ENCODE measurements around the gene LRRC25. TPM values are rescaled to one million over a fixed set of nuclear protein-coding genes. Genes with fewer than 3 reads are reported as not detected.
A peak's percentile ranks its signal among the peaks of the same experiment; 100 is the strongest.

Gene LRRC25
- 1.8 TPM for total RNA-seq

DNA sequence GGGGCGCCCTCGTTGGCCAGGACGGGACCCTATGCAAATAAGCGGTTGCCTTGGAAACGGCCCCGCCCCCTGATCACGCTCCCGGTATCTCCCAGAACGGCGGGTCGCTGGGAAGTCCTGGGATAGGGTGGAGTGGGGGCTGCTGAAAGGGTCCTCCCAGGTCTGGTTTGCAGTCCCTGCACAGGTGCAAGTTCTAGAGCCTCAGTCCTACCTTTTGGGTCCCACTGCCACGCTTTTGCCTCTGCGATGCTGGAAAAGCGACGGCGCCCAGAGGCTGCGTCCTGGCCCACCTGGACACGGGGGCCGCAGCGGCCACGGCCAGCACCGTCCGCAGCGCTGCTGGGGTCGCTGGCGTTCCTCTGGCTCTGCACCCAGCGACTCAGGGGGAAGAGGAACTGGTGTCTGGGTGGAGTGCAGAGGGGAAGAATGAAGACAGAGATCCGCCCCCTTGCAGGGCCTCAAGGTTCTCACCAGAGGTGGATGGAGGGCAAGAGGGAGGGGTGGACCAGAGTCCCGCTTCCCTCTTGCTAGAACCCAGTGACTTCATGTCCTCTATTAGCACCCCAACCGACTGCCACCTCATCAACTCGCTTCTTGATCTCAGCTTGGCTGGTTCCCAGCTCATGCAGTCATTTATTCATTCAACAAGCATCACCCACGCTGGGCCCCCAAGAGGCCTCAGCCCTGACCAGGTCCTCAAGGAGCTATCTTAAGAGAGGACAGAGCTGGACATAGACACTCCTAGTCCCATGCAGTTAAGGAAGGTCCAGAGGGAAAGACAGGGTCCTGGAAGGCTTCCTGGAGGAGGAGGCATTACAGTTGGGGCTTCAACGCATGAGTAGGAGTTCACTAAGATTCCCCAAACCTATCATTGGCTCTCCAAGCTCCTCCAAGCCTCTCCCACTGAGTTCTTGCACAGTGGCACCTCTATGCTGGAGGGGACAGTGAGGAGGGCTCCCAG lies at the start of gene LRRC25:
LRRC25 (minus strand) TSS at position 381 of the 961 bp plus-strand sequence. CDS start 659 bp downstream, outside the sequence.
- no peak for DNase-seq

DNA sequence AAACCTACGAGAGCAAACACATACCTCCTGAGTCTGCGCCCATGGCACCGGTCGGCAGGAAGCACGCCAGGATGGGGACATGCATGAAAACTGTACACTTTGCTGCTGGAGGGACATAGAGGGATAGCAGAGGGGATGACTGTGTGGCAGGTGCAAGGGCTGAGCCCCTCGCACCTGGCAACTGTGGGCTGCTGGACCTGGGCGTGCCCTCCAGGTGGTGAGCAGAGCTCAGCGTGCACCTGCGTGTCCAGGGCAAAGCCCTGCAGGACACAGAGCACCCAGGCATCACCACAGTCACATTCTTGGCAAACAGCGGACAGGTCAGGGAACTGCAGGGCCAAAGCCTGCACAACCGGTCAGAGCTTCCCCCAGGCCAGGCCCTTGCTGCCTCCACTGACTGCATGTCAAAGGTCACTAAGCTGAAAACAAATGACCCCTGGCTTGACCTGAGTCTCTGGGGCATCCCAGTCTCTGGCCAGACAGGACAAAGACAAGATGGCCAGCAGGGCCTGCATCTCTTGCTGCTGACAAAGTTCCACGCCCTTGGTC lies 49.5 kb upstream of the LRRC25 start:
- no peak for DNase-seq

DNA sequence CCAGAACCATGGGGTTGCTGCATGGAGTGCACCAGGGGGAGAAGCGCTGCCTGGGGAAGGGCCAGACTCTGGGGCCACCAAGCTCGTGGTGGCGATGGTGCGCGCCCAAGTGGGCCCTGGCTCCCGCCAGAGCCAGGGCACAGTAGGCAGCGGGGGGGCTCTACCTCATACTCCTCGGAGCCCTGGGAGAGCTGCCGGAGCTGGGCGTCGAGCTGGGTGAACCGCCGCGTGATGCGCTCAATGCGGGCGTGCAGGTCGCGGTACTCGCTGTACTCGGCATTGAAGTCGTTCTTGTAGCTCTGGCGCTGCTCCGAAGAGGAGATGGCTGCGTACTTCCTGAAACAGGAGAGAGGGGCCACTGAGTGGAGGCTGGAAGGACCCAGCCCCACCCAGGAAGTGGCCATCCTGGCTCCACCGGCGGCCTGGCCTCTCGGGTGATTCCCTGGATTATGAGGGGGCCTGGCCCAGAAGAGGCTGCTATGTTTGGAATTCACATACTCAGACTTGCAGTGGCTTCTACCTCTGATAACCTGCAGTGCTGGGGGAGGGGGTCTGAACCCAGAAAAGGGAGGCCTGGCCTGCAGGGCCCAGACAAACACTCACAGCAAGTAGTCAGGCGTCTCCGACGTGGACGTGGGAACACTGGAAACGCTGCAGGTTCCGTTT lies 48.9 kb upstream of the LRRC25 start:
- no peak for DNase-seq

DNA sequence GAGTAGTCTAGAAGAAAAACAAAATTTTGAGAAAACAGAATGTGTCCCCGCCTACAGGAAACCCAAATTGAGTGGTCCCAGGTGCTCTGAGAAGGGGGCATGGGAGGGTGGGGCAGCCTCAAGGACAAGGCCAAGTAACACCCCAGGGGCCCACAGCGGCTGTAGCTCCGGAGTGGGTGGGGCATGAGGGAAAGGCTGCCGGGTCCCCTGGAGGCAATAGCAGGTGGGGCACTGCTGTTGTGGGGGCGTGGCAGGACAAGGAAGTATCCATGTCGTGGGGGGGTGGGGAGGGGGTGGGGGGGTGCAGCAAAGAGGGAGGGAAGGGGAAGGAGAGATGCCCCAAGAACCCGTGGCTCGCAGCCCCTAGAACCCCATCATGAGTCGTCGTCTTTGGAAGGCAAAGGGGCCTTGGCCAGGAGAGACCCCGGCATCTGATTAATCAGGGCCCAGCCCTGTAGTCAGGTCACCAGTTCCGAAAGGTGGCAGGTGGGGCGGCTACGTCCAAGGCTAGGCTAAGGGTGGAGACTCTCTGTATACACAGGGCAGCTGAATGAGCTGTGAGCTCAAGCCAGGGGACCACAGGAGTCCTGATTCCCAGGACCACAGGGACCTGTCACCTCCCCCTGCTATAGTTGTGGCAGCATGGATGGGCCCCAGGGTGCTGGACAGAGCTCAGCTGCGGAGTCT lies 48.0 kb upstream of the LRRC25 start:
- no peak for DNase-seq

DNA sequence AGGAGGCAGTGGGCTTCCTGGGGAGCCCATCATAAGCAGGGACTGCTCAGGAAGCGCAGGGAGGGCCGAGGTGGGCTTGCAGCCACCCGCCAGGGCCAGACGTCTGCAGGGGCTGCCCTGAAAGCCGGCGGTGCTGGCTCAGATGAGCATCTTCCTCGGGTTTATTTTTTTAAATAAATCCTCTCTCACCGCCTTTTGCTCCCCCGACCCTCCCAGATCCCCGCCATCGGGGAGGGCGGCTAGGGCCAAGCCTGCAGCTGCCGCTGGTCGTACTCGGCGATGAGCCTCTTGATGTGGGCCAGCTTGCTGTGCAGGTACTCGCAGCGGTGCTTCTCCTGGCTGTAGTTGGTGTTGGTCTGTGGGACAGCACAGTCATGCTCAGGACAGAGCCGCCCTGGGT lies 47.1 kb upstream of the LRRC25 start:
- no peak for DNase-seq

DNA sequence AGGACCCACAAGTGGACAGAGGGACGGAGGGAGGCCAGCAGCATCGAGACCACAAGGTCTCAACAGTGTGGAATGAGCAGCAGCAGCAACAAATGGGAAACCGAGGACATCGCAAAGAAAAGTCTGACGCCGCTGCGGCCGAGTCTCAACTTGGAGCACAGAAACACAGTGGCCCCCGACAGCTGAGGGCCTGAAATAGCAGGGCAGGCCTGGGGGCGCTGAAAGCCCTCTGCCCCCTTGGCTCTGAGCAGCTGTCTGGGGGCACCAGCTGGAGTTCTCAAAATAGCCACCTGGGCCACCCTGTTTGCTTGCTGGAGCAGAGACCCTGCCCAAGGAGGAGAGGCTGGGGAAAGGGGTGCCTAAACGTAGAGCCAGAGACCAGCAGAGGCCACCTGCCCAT lies 46.4 kb upstream of the LRRC25 start:
- DNase-seq, result peak; percentile 85

DNA sequence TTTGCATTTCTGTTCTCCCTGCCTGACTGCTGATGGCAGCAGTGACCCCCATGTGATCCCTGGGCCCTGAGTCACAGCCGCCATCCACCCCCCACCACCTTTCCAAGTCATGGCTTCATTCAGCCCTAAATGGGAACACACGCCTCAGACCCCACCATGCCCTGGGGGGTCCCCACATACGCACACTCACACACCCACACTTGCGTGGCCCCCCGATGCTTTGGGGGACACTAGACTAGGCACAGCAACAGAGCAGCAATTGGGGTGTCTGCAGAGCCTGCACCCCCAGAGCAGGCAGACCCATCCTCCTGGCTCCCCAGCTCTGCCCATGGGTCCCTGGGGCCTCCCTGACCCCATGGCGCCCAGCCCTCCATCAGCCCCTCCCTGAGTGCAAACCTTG lies 46.0 kb upstream of the LRRC25 start:
- DNase-seq, result no peak

DNA sequence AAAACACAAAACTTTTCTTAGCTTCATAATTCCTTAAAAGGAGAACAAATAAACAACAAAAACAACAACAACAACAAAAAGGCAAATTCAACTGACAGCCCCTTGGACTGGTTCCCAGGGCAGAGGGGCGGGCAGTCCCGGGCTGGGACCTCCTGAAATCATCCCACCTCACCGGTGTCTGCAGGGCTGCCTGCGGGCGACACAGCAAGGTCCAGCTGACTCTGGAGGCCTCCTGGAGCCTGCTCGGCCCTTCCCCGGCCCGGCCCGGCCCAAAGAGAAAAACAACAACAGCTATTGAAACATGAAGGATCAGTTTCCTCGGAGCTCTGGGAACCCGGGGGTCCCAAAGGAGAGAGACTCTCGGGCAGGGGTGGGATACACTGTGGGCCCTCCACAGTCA lies 45.5 kb upstream of the LRRC25 start:
- no peak for DNase-seq

DNA sequence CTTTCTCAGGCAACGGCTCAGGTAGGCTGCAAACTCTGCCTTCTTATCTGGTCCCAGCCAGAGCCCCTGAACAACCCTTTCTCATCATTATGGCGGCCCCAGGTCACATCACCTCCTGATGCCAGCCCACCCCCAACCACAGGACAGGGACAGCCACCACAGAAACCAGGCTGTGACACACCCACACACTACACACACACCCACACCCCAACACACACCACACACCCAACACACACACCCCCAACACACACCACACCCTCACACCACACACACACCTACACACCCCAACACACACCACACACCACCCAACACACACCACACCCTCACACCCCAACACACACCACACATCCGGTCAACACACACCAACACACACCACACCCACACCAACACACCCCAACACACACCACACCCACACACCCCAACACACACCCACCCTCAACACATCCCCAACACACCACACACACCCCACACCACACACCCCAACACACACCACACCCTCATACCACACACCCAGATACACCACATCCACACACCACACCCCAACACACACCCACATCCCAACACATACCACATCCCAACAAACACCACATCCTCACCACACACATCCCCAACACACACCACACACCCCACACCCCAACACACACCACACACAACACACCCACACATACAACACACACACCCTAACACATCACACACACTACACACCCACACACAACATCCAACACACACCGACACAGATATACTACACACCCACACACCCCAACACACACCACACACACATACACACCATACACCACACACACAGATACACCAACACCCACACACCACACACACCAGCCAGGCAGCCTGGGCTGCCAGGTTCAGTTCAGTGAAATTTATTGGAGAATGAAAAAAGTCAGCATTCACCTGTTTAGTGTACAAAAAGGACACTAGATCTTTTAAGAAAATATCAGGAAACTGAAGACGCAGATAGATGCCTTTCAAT lies 44.7 kb upstream of the LRRC25 start:
- no peak for DNase-seq

DNA sequence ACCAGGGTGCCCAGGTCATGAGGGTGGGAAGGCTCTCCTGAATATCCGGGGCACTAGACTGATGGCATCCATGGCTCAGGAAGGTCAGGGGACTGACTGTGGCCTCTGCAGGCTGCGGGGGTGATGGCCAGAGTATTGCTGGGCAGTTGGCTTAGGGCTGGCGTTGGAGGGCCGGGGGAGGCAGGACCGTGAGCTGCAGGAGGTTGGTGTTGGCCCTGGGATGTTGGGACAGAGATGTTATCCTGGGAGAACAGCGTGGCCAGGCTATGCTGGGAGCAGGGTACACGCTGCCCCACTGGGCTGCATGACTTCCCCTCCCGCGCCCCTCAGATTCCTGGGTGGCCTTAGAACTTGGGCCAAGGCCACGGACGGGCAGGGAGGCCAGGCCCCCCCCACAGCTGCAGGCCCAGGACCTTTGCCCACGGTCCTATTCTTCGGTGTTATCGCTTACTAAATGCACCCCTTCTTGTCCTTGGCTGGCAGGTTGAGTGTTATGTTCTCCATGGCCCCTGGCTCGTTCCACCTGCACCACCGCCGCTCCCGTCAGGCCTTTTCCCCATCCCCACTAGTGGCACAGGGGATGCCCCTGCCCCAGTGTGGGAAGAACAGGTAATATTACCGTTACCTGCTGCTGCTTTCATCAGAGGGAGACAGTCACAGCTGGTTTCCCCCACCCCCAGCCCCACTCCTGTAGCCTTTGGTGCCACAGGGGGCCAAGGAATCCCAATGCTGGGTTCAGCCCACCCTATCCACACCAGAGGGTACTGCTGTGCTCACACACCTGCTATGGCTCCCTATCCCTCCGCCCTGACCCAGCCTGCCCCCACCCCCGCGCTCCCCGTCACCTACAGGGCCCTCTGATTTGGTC lies 43.7 kb upstream of the LRRC25 start:
- DNase-seq, result no peak

DNA sequence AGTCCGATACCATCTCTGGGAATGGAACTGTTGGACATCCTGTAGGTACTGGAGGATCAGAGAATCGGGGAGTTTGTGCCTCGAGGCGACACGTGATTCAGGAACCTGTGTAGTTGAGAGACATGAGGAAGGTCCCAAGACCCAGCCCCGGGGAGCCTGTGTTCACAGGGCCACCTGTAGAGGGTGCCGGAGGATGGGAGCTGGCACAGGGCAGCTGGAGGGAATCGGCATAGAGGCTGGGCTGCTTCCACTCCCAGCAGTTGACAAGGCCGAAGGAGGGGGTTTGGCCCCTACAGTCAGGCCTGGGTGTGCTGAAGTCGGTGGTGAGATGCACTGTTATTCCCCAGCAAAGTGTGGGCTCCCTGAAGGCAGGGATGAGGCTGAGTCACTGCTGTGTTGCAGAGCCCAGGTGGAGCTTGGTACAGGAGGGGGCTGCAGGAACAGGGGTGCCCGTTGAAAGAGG lies 43.0 kb upstream of the LRRC25 start:
- DNase-seq, result no peak

DNA sequence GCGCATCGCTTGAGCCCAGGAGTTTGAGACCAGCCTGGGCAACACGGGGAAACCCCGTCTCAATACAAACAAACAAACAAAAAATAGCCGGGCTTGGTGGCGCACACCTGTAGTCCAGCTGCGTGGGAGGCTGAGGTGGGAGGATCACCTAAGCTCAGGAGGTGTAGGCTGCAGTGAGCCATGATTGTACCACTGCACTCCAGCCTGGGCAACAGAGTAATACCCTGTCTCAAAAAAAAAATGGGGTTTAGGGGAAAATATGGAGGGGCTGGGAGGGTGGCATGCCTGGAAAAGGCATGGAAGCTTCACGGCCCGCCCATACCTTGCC lies 42.5 kb upstream of the LRRC25 start:
- no peak for DNase-seq

DNA sequence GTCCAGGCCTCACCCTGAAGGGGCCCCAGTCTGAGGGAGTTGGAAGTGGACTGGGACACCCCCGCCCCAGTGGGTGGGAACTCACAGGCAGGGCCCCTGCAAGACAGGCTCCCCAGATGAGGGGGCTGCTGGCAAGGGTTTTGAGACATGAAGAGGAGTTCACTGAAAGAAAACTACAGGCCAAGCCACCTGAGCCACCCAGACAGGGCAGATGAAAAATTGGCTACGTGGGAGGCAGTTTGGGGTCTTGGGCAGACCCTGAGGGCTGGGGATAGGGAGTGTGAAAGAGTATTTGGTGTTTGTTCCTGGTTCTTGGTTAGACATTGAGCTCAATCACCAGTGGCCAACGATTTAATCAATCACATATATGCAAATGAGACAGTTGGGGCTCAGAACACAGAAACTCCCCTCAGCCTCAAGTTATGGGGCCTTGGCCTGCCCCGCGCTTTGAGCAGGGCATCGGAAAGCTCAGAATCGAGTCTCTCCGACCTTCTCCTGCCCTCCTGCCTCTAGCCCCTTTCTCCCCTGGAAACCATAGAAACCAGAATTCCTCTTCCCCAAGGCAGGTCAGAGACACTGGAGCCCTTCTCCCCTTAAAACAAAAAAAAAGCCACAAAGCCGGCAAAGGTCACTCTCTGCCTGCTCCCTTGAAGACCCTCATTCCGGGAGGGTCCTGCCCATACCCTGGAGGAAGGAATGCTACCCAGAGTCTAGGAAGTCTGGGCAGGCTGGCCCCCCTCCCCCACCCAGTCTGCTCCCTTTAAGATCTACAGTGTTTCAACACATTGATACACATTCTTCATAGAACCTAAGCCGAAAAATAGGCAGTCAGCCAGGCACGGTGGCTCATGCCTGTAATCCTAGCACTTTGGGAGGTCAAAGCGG lies 41.8 kb upstream of the LRRC25 start:
- DNase-seq, result no peak

DNA sequence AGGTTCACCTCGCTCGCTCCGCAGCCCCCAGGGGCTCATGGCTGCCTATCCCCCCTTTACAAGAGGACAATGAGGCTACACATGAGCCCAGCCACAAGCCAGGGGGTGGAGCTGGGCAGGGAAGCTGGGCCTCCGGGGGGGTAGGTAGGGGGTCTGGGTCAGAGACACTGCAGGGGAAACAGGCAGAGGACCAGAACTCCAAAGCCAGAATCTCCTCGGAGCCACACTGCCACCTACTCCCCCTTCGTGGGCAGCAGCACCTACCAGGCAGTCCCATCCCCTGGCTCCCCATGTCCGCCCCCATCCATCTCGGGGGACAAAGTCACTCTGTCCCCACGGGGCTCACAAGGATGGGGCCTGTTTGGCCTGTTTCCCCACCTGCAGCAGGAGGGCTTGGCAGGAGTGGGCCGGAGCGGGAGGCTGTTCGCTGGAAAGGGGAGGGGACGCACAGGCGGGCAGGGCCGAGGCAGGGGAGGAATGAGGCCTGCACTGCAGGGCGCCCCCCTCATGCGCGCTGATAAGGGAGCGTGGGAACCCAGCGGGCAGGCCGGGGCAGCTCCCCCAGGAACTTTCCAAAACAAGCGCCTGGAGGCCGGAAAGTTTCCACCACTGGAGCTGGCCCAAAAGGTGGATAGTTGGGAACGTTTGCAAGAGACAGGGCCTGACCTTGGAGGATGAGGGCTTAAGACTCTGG lies 41.1 kb upstream of the LRRC25 start:
- no peak for DNase-seq

DNA sequence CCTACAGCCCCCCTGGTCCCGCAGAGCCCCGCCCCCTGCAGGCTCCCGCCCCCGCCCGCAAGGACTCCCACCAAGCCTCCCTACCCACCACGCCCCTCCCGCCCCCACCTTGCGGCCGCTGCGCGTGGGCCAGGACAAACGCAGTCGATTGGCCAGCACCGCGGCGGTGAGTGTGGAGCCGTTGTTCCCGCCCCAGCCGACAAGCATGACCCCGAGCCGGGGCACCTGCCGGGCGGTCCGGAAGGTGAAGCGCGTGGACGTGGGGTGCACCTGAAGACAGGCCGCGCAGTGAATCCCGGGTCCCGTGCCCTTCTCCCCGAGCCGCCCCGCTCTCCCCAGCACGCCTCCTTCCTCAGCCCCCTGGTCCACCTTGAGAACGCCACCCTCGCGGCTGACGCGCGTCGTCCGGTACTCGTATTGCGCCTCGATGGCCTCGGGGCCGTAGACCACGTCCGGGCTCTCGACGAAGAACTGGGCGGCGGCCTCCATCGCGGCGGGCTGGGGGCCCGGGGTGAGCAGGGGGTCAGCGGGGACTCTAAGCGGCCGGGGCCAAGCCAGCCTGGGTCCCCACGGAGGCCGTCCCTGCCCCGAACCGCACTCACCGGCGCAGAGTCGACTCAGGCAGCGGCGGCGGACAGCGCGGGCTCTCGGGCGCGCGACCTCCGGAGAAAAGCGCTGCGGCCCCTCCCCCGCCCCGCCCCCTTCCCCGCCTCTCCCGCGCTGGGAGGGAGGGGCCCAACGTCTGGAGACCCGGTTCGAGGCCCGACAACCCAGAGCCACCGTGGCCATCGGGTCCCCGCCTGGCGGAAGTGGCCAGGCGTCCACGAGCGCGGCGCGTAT lies 40.3 kb upstream of the LRRC25 start, which contains the start of gene ISYNA1:
ISYNA1 (minus strand) TSS at position 643 of the 840 bp plus-strand sequence; CDS start at position 489, 154 bp downstream.
- DNase-seq, result peak; percentile 77

DNA sequence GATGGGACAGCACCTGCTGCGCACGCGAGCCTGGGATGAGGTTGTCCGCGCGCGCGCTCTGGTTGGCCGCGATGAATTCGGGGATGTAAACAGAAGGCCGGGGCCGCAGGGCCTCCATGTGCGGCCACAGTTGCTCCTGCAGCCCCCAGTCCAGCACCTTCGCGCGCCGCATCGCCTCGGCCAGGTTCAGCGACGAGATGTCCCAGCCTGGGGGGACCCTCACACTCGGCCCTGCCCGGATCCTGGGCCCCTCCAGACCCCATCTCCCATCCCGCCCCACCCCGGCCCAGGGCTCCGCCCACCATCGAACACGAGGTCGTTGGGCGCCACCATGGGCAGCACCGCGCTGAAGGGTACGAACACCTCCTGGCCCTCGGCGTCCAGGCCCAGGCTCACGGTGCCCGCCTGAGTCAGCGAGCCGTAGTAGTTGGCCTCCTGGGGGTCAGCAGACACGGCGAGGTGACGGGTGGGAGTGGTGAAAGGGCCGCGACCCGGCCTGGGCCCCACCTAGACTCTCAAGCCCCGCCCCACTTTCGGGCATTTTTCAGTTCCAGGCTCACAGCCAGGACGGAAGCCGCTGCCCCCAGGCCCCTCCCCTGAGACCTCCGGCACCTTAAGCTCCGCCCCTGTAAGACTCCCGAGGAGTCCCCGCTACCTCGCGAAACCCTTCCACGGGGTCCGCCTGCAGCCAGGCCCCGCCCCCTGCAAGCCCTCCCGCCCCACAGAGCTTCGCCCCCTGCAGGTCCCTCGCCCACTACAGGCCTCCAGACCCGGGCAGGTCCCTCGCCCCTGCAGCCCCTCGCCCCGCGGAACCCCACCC lies 39.5 kb upstream of the LRRC25 start:
- peak; percentile 90 for DNase-seq

All from tongue (tissue), 2 donors.